OCI-LY1 (cell line): Measurements from ENCODE around the gene SPTB.

Experiments
- H2AFZ ChIP-seq: fragments of 200-600 bp; sonication (generic), shearing (Covaris generic); 2 replicates; pipeline ENCODE4 v1.6.0; 2014; ENCODE audit warnings: antibody characterized with exemption, mild to moderate bottlenecking, low read length
- H3F3A ChIP-seq: fragments of 200-600 bp; sonication (generic), shearing (Covaris generic); 2 replicates; pipeline ENCODE4 v1.6.0; 2014; ENCODE audit warnings: mild to moderate bottlenecking, antibody characterized with exemption, low read length, moderate library complexity; ENCODE audit not compliant: insufficient read depth
- H3K27ac ChIP-seq: fragments of 200-600 bp; sonication (generic); 2 replicates; pipeline ENCODE4 v1.5.1; 2014; ENCODE audit warnings: low read length, mixed run types, mild to moderate bottlenecking, low read depth; ENCODE audit not compliant: poor library complexity, severe bottlenecking
- H3K27me3 ChIP-seq: fragments of 200-600 bp; sonication (generic); 2 replicates; pipeline ENCODE4 v1.6.0; 2014; ENCODE audit warnings: antibody characterized with exemption, mild to moderate bottlenecking, low read length, moderate library complexity; ENCODE audit not compliant: insufficient read depth
- H3K36me3 ChIP-seq: fragments of 200-600 bp; sonication (generic); 2 replicates; pipeline ENCODE4 v1.6.1; 2014; ENCODE audit warnings: mild to moderate bottlenecking, antibody characterized with exemption, low read length, moderate library complexity, mixed read lengths; ENCODE audit not compliant: insufficient read depth
- H3K4me1 ChIP-seq: fragments of 200-600 bp; sonication (generic); 2 replicates; pipeline ENCODE4 v1.5.1; 2014; ENCODE audit warnings: mild to moderate bottlenecking, low read length, moderate library complexity; ENCODE audit not compliant: insufficient read depth, severe bottlenecking
- H3K4me2 ChIP-seq: fragments of 200-600 bp; sonication (generic), shearing (Covaris generic); 2 replicates; pipeline ENCODE4 v1.6.1; 2014; ENCODE audit warnings: low read length
- H3K4me3 ChIP-seq: fragments of 200-600 bp; sonication (generic); 2 replicates; pipeline ENCODE4 v1.5.1; 2014; ENCODE audit warnings: low read length, low read depth, mild to moderate bottlenecking, mixed read lengths; ENCODE audit not compliant: poor library complexity, severe bottlenecking
- H3K79me2 ChIP-seq: fragments of 200-600 bp; shearing (Covaris generic); 2 replicates; pipeline ENCODE4 v1.6.1; 2016; ENCODE audit warnings: mixed run types, low read length, mixed read lengths; ENCODE audit not compliant: insufficient read depth
- H3K9ac ChIP-seq: fragments of 200-600 bp; sonication (generic), shearing (Covaris generic); 2 replicates; pipeline ENCODE4 v1.6.1; 2014; ENCODE audit warnings: mild to moderate bottlenecking, low read length, mixed read lengths
- H3K9me2 ChIP-seq: fragments of 200-600 bp; sonication (generic), shearing (Covaris generic); 2 replicates; pipeline ENCODE4 v1.6.1; 2014; ENCODE audit warnings: low read depth, mild to moderate bottlenecking, low read length, mixed read lengths
- H3K9me3 ChIP-seq: fragments of 200-600 bp; shearing (Covaris generic); 2 replicates; pipeline ENCODE4 v1.6.1; 2014; ENCODE audit warnings: low read length, mixed read lengths
- H4K20me1 ChIP-seq: fragments of 200-600 bp; sonication (generic), shearing (Covaris generic); 2 replicates; pipeline ENCODE4 v1.6.0; 2016; ENCODE audit warnings: mild to moderate bottlenecking, low read length; ENCODE audit not compliant: insufficient read depth
- CTCF ChIP-seq: fragments of 200-600 bp; sonication (generic), shearing (Covaris generic); IDR thresholded peaks from 2 replicates; pipeline ENCODE4 v1.5.1; 2017; ENCODE audit warnings: mild to moderate bottlenecking, antibody characterized with exemption, low read length, moderate library complexity, mixed read lengths
- EZH2 ChIP-seq: fragments of 200-600 bp; sonication (generic), shearing (Covaris generic); IDR thresholded peaks from 2 replicates; pipeline ENCODE4 v1.8.0; 2017; ENCODE audit warnings: borderline replicate concordance, mixed run types, mild to moderate bottlenecking, antibody characterized with exemption, low read length, moderate library complexity, mixed read lengths

Gene SPTB

GRCh38 chr14:64719601-64720000 lies 160.1 kb downstream of the SPTB start:
- no peak overlapping the region for H3K27ac ChIP-seq

GRCh38 chr14:64718762-64719161 lies 160.9 kb downstream of the SPTB start:
- no peak overlapping the region for H3K4me2 ChIP-seq

More at GRCh38 chr14:64719601-64720000, 160.1 kb downstream of the SPTB start:
- no peaks in the 10 kb centered on the region for H3K36me3 ChIP-seq
- H3K9me3 ChIP-seq = no peaks in the 10 kb centered on the region
- no peaks in the 10 kb centered on the region for H4K20me1 ChIP-seq
- no peaks in the 10 kb centered on the region; the same call in 1 of the 2 replicates for H3K27me3 ChIP-seq
- H3K4me2 ChIP-seq = no peak overlapping the region
- TF ChIP-seq EZH2 = no peak
- no peak for TF ChIP-seq CTCF
- H2AFZ ChIP-seq = no peak overlapping the region
- H3K79me2 ChIP-seq = no peaks in the 10 kb centered on the region
- H3K4me3 ChIP-seq = no peak overlapping the region
- H3K9ac ChIP-seq = no peak overlapping the region
- no peaks in the 10 kb centered on the region for H3F3A ChIP-seq
- H3K4me1 ChIP-seq = no peaks in the 10 kb centered on the region
- H3K9me2 ChIP-seq = no peaks in the 10 kb centered on the region

GRCh38 chr14:64717870-64718269 lies 161.8 kb downstream of the SPTB start:
- TF ChIP-seq CTCF = no peak
- TF ChIP-seq EZH2 = no peak
- no peaks in the 10 kb centered on the region for H3K4me1 ChIP-seq
- H2AFZ ChIP-seq = no peak overlapping the region
- no peaks in the 10 kb centered on the region for H4K20me1 ChIP-seq
- no peaks in the 10 kb centered on the region; the same call in 1 of the 2 replicates for H3K27me3 ChIP-seq
- H3K36me3 ChIP-seq = no peaks in the 10 kb centered on the region
- no peak overlapping the region for H3K9ac ChIP-seq
- H3K4me2 ChIP-seq = no peak overlapping the region
- no peak overlapping the region for H3K27ac ChIP-seq
- H3K9me2 ChIP-seq = no peaks in the 10 kb centered on the region
- H3K79me2 ChIP-seq = no peaks in the 10 kb centered on the region
- H3K4me3 ChIP-seq = no peak overlapping the region
- H3K9me3 ChIP-seq = peaks cover 8% of the 10 kb centered on the region; the same call in 1 of the 2 replicates
- H3F3A ChIP-seq = no peaks in the 10 kb centered on the region

More at GRCh38 chr14:64718762-64719161, 160.9 kb downstream of the SPTB start:
- no peaks in the 10 kb centered on the region for H3K36me3 ChIP-seq
- no peaks in the 10 kb centered on the region for H4K20me1 ChIP-seq
- H3K4me1 ChIP-seq = no peaks in the 10 kb centered on the region
- no peak overlapping the region for H2AFZ ChIP-seq
- H3K27me3 ChIP-seq = no peaks in the 10 kb centered on the region; the same call in 1 of the 2 replicates
- H3K27ac ChIP-seq = no peak overlapping the region
- peaks cover 6% of the 10 kb centered on the region; the same call in 1 of the 2 replicates for H3K9me3 ChIP-seq
- H3K9ac ChIP-seq = no peak overlapping the region
- no peak overlapping the region for H3K4me3 ChIP-seq
- TF ChIP-seq EZH2 (no peak), CTCF (no peak)
- H3K79me2 ChIP-seq = no peaks in the 10 kb centered on the region
- no peaks in the 10 kb centered on the region for H3K9me2 ChIP-seq
- no peaks in the 10 kb centered on the region for H3F3A ChIP-seq
